ENCODE data around the gene NBEA.
"Not testable (repeated sequence)": the region's sequence is repeated elsewhere in the genome, so short reads cannot be mapped to it uniquely, and the experiment has no call there.

NBEA gene

GRCh38 chr13:34970961-34971360 is 28.9 kb downstream of the NBEA start:
- DNase-seq (ENCODE audit: low spot score) = no peak
- in situ Hi-C loops (cut with MboI; ENCODE audit: low pct_unique_long_range_greater_than_20kb, low sequenced_read_pairs, unreplicated experiment) = no loop called here
- no peak for TF ChIP-seq CTCF (IDR thresholded peaks at IDR 0.05; ENCODE audit: extremely low read depth, insufficient read depth, missing control alignments)

- no peak for DNase-seq (ENCODE audit: low spot score)
- in situ Hi-C loops (cut with MboI; ENCODE audit: low pct_unique_long_range_greater_than_20kb, low sequenced_read_pairs, unreplicated experiment) = no loop called here
- no peak for TF ChIP-seq CTCF (IDR thresholded peaks at IDR 0.05; ENCODE audit: extremely low read depth, insufficient read depth, missing control alignments)
These were observed 29.4 kb downstream of the NBEA start for GRCh38 chr13:34971473-34971872.

- DNase-seq (ENCODE audit: low spot score); in situ Hi-C loops (cut with MboI; ENCODE audit: low pct_unique_long_range_greater_than_20kb, low sequenced_read_pairs, unreplicated experiment): not testable (repeated sequence)
These were observed 43.1 kb downstream of the NBEA start for GRCh38 chr13:34985199-34985598.

GRCh38 chr13:34988330-34988791 is 46.3 kb downstream of the NBEA start:
- in situ Hi-C loops (cut with MboI; ENCODE audit: low pct_unique_long_range_greater_than_20kb, low sequenced_read_pairs, unreplicated experiment) = no loop called here

GRCh38 chr13:34990399-34991214 is 48.5 kb downstream of the NBEA start:
- DNase-seq (ENCODE audit: low spot score) = no peak
- no peak for TF ChIP-seq CTCF (IDR thresholded peaks at IDR 0.05; ENCODE audit: extremely low read depth, insufficient read depth, missing control alignments)
- in situ Hi-C loops (cut with MboI; ENCODE audit: low pct_unique_long_range_greater_than_20kb, low sequenced_read_pairs, unreplicated experiment) = no loop called here

More at GRCh38 chr13:34988330-34988791, 46.3 kb downstream of the NBEA start:
- no peak for TF ChIP-seq CTCF (IDR thresholded peaks at IDR 0.05; ENCODE audit: extremely low read depth, insufficient read depth, missing control alignments)
- no peak for DNase-seq (ENCODE audit: low spot score)

- no peak for DNase-seq (ENCODE audit: low spot score)
- in situ Hi-C loops (cut with MboI; ENCODE audit: low pct_unique_long_range_greater_than_20kb, low sequenced_read_pairs, unreplicated experiment) = no loop called here
- no peak for TF ChIP-seq CTCF (IDR thresholded peaks at IDR 0.05; ENCODE audit: extremely low read depth, insufficient read depth, missing control alignments)
These were observed 51.4 kb downstream of the NBEA start for GRCh38 chr13:34993470-34993869.

- in situ Hi-C loops (cut with MboI; ENCODE audit: low pct_unique_long_range_greater_than_20kb, low sequenced_read_pairs, unreplicated experiment) = not testable (repeated sequence)
These were observed 61.7 kb downstream of the NBEA start for GRCh38 chr13:35003734-35004133.

More at GRCh38 chr13:35003734-35004133, 61.7 kb downstream of the NBEA start:
- DNase-seq (ENCODE audit: low spot score) = not testable (repeated sequence)
